Measurements from ENCODE around the gene ATG16L1. TPM values are rescaled to one million over a fixed set of nuclear protein-coding genes. Genes with fewer than 3 reads are reported as not detected.

ATG16L1 gene
- total RNA-seq, 1 donor from 2014 or later, result 49.9 TPM

- no peak for ATAC-seq (ENCODE audit: low read depth)
- H3K4me3 Mint-ChIP-seq, result no peak overlapping the region
- DNase-seq, result no peak
- intact Hi-C loops (cut with micrococcal nuclease), result loop anchor here (5.0 kb wide), 2 partner anchors 66 to 116 kb away; no protein-coding TSS in a partner anchor
- no peak for TF ChIP-seq CTCF (IDR thresholded peaks at IDR 0.05)
- no peaks in the 10 kb centered on the region for H3K27me3 Mint-ChIP-seq
- ChIA-PET POLR2A (no interaction called here), CTCF (no interaction called here)
- peaks cover 94% of the 10 kb centered on the region for H3K36me3 Mint-ChIP-seq (ENCODE audit: low read depth)
- H3K4me1 Mint-ChIP-seq, result peaks cover 59% of the 10 kb centered on the region
- H3K27ac Mint-ChIP-seq, result peak overlapping the region; percentile 73
- no peaks in the 10 kb centered on the region for H3K9me3 Mint-ChIP-seq
Measured at GRCh38 chr2:233265899-233266431, 14.5 kb downstream of the ATG16L1 start.

- no peaks in the 10 kb centered on the region for H3K27me3 Mint-ChIP-seq
- H3K4me1 Mint-ChIP-seq, result peaks cover 60% of the 10 kb centered on the region
- no peak for TF ChIP-seq CTCF (IDR thresholded peaks at IDR 0.05)
- H3K9me3 Mint-ChIP-seq, result no peaks in the 10 kb centered on the region
- POLR2A ChIA-PET, result no interaction called here
- peaks cover 91% of the 10 kb centered on the region for H3K36me3 Mint-ChIP-seq (ENCODE audit: low read depth)
- DNase-seq (no peak), ATAC-seq (ENCODE audit: low read depth) (no peak)
- no peak overlapping the region for H3K4me3 Mint-ChIP-seq
- intact Hi-C loops (cut with micrococcal nuclease), result loop anchor here (5.0 kb wide), 2 partner anchors 66 to 116 kb away; no protein-coding TSS in a partner anchor
- CTCF ChIA-PET, result no interaction called here
- H3K27ac Mint-ChIP-seq, result peak overlapping the region; percentile 82
Measured at GRCh38 chr2:233266481-233266880, 15.0 kb downstream of the ATG16L1 start.

- ChIA-PET POLR2A (interaction anchor here (0.6 to 1.7 kb wide), 7 partner anchors 16 to 167 kb away, joined by 3 to 8 read pairs (median 4); partner anchors contain the start of genes ATG16L1 and DGKD), CTCF (interaction anchor here (0.8 to 2.0 kb wide), 7 partner anchors 64 to 414 kb away, joined by 3 to 6 read pairs (median 3); no protein-coding TSS in a partner anchor)
- intact Hi-C loops (cut with micrococcal nuclease), result loop anchor here (5.0 kb wide), 2 partner anchors 65 to 115 kb away; no protein-coding TSS in a partner anchor
- Mint-ChIP-seq H3K27ac (peak overlapping the region; percentile 82), H3K27me3 (no peaks in the 10 kb centered on the region), H3K36me3 (ENCODE audit: low read depth) (peaks cover 90% of the 10 kb centered on the region), H3K4me3 (peak overlapping the region; percentile 56), H3K4me1 (peaks cover 51% of the 10 kb centered on the region), H3K9me3 (no peaks in the 10 kb centered on the region)
- TF ChIP-seq CTCF (IDR thresholded peaks at IDR 0.05), result no peak
- peak; percentile 20 for DNase-seq
- ATAC-seq (ENCODE audit: low read depth), result peak; percentile 91
Measured at GRCh38 chr2:233267516-233268245, 16.2 kb downstream of the ATG16L1 start.

- POLR2A ChIA-PET, result interaction anchor here (0.8 to 0.9 kb wide), 2 partner anchors 61 to 83 kb away, joined by 3 to 4 read pairs; partner anchors contain the start of gene DGKD
- Mint-ChIP-seq H3K4me1 (peaks cover 51% of the 10 kb centered on the region), H3K9me3 (no peaks in the 10 kb centered on the region), H3K36me3 (ENCODE audit: low read depth) (peaks cover 91% of the 10 kb centered on the region), H3K4me3 (peak overlapping the region; percentile 28), H3K27me3 (no peaks in the 10 kb centered on the region), H3K27ac (peak overlapping the region; percentile 78)
- CTCF ChIA-PET, result interaction anchor here (0.5 to 1.3 kb wide), 4 partner anchors 60 to 149 kb away, joined by 3 read pairs; no protein-coding TSS in a partner anchor
- no peak for TF ChIP-seq CTCF (IDR thresholded peaks at IDR 0.05)
- intact Hi-C loops (cut with micrococcal nuclease), result loop anchor here (2.0 to 5.0 kb wide), 2 partner anchors 87 to 172 kb away; no protein-coding TSS in a partner anchor
- DNase-seq, result no peak
- ATAC-seq (ENCODE audit: low read depth), result no peak
Measured at GRCh38 chr2:233270366-233270765, 18.9 kb downstream of the ATG16L1 start.

- ATAC-seq (ENCODE audit: low read depth) (no peak), DNase-seq (no peak)
- peaks cover 48% of the 10 kb centered on the region for H3K4me1 Mint-ChIP-seq
- H3K36me3 Mint-ChIP-seq (ENCODE audit: low read depth), result peaks cover 92% of the 10 kb centered on the region
- H3K9me3 Mint-ChIP-seq, result no peaks in the 10 kb centered on the region
- CTCF ChIA-PET, result interaction anchor here (0.9 to 1.3 kb wide), 2 partner anchors 133 to 148 kb away, joined by 3 read pairs; no protein-coding TSS in a partner anchor
- TF ChIP-seq CTCF (IDR thresholded peaks at IDR 0.05), result no peak
- POLR2A ChIA-PET, result interaction anchor here (0.9 kb wide), 1 partner anchor 83 kb away, joined by 4 read pairs; the partner anchor contains the start of gene DGKD
- intact Hi-C loops (cut with micrococcal nuclease), result loop anchor here (2.0 to 5.0 kb wide), 2 partner anchors 86 to 172 kb away; no protein-coding TSS in a partner anchor
- no peak overlapping the region for H3K27ac Mint-ChIP-seq
- H3K27me3 Mint-ChIP-seq, result no peaks in the 10 kb centered on the region
- H3K4me3 Mint-ChIP-seq, result no peak overlapping the region
Measured at GRCh38 chr2:233270951-233271350, 19.5 kb downstream of the ATG16L1 start.
